ENCODE results near the gene PFDN1.

- TF ChIP-seq POLR2A (IDR thresholded peaks at IDR 0.05) (no peak), CTCF (IDR thresholded peaks at IDR 0.05) (no peak), EP300 (IDR thresholded peaks at IDR 0.05) (no peak)
Measured at GRCh38 chr5:140253985-140254384, 48.9 kb downstream of the PFDN1 start.

Data from suprapubic skin (tissue), 3 donors.